SW 1271 (cell line): ENCODE measurements around the gene PPP1R15B.

Experiments
- DNase-seq, 2 experiments: peaks; one replicate each; lab custom pipeline; 2025; lab: John Stamatoyannopoulos, UW

The PPP1R15B gene

DNA sequence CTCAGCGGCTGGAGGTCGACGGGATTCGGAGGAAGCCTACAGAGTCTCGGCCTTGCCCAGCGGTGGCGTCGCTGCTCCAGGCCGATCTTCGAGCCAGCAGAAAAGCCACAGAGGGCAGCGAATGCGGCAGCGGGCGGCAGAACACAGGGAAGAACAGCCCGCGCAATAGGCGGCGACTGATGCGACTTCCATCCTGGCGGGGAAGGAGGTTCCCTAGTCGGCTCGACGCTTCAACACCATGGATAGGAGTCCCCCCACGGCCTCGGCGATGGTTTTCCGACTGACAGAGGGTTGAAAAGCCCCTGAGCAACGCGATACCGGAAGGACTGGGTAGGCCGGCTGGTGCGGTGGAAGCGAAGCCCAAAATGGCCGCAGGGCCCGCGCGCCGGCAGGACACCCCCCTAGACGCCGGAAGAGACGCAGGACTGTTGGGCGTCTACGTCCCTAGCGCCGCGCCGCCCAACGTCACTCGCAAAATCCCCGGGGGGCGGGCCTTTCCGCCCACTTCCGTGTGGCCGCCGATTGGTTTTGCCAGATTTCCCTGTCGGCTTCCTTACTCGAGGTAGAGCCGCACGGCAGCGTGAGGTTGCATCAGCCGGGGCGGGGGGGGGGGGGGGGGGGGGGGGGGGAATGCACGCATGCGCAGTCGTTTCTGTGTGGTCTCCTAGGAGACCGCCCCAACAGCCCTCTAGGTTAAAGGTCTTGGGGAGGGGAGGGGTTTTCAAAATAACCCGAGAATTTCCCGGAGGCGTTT lies at the start of gene PPP1R15B:
Gene PPP1R15B, minus strand, starts transcription at position 367 of the 754 bp plus-strand sequence. CDS start 406 bp downstream, outside the sequence.
- DNase-seq: peak; percentile 74 to 91

DNA sequence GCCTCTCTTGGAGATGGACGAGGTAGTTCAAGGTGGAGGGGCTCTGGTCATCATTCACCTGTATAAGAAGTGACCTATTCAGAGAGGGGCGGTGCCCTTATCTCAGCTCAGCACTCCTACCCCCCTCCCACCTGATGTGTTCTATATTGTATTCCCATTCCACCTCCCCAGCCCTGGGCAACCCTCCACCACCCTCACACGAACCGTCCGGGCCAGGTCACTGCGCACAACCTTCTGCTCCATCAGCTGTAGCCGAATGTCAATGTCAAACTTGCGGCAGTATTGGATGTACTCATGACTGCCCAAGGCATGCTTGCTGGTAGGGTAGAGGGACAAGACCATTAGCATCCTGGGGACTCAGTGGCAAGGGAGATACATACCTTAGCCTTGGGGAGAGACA lies 48.7 kb upstream of the PPP1R15B start:
- DNase-seq: no peak

DNA sequence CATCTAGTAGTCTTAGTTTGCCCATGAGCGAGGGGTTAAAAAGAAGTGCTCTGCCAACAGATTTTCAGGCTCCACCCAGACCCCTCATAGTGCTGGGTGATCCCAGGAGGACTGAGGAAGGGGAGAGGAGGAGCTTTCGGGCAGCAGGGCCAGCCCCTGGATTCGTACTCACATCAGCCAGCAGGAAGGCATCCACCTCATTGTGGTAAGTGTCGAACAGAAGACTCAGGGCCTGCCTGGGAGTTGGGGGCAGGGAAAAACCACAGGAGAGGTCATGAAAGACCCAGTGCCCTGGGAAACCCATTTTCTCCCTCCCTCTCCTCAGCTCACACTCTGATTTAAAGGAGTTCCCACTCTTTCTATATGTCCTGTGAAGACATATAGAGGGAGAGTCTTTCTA lies 48.1 kb upstream of the PPP1R15B start:
- DNase-seq: no peak

DNA sequence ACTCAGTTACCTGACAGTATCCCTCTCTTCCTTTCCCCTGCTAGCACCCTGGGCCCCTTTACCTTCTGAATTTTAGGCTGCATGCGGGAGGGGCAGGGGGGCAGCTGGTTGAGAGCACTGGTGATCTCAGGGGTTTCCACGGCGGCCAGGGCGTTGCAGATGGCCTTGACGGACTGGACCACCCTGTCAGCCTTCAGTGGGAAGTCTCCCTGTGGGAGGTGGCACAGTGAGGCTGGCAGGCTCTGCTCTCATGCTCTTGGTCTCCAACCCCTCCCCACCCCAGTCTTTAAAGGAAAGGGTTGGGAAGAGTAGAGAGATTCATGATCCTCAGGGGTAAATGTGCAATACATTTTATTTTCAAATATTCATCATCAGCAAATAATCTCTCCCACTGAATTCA lies 46.0 kb upstream of the PPP1R15B start:
- no peak for DNase-seq

DNA sequence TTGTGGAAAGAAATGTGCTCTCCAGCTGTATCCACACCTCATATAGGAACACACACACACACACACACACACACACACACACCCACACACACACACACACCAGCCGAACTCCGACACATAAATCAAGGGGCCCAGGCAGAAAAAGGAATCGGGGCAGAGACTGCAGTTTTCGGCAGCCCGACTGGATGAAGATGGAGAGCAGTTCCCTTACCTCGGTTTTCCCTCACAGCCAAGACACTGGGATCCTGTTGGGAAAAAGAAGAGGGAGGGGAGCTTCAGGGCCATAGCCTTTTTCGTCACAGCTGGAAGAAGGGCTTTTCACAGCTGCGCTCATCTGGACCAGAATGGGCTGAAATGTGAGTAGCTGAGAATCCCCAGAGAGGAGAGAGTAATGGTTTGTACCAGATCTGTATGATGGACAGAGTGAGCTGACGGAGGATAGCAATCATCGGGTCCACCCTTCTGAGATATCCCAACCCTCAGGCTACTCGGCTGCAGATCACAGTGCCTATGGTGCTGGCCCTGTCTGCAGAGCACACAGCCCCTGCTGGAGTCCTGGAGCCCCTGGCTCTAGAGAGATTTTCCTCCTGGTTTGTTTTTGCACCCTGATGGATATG lies 45.3 kb upstream of the PPP1R15B start:
- DNase-seq: no peak

DNA sequence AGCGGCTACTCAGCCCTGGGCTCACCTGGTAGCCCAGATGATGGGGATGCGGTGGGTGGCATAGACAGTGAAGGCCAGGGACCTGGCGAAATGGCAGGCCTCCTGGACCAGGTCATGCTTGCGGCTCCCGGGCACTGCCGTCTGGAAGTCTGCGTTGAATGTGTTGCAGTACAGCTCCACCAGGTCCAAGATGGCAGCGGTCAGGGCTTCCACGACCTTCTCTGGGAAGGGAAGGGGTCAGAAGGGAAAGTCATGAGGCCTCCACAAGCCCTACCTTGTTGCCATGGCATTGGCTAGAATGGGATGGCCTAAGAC lies 44.2 kb upstream of the PPP1R15B start:
- no peak for DNase-seq

DNA sequence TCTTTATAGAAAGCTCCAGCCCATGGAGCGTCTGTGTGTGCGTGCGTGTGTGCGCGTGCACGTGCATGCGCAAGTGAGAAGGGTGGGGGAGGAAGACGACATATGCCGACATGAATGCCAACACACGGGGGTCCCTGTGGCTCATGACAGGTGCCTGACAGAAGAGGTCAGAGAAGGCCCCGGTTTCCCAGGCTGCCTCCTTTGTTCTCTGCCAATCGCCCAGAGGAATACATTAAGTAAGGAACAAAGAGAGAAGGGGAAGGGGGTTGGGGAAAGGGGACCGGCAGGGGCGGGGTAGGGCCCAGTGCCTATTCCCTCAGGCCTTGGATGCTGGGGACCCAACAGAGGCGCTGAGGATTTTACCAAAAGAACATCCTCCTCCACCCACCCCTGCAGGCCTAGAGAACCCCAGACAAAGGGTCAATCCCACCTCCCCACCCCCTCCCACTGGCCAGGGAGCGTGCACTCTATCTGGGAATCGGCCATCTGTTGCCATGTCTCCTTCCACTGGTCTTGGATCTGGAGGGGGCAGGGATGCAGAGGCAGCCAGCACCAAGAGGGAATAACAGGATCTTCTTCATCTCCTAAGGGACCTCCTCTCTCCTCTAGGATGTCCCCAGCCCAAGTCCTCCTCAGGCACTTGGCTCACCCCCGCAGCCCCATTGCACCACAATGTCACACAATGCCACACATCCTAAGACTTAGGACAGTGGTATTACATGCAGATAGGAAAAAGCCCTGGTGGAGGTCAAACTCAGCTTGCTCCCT lies 43.6 kb upstream of the PPP1R15B start:
- DNase-seq: no peak

DNA sequence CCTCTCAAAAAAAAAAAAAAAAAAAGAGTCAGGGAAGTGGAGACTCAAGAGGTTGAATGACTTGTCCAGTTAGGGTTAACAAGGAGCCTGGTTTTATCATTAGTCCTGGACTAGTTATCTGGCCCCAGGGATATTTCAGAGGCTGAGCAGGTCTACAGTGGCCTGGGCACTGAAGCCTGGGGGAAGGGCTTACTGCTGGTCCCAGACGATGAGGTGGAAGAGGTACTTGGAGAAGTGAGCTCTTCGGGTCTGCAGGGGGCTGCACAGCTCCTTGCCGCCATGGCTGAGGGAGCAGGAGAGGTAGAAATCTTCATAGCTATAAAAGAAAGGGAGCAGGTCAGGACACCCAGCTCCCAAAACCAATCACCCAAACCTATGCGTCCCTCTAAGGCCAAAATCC lies 42.9 kb upstream of the PPP1R15B start:
- DNase-seq: no peak

DNA sequence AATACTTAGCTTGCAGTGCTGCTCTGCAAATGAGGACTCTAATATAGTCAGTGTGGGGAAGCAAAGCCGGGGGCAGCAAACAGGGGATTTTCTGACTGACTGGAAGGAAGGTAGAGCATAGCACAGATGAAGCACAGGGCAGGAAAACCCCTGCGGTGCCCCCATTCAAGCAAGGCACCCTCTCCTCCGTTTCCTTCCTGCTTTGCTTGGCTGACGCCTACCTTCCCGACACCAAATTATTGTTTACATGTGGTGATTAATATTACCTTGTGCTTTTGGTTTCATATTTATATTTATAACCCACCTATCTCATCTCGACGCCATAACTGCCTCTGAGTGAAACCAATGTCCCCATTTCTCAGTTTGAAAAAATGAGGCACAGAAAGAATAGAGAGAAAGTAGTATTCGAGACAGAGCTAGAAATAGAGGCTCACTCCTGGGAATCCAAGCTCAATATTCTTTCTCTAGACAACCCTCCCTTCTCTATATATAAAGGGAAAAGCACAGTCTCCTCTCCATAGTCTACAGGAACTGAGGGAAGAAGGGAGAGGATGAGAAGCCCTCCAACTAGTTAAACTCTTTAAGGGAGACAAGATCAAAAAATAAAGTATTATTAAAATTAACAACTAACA lies 41.6 kb upstream of the PPP1R15B start:
- no peak for DNase-seq

DNA sequence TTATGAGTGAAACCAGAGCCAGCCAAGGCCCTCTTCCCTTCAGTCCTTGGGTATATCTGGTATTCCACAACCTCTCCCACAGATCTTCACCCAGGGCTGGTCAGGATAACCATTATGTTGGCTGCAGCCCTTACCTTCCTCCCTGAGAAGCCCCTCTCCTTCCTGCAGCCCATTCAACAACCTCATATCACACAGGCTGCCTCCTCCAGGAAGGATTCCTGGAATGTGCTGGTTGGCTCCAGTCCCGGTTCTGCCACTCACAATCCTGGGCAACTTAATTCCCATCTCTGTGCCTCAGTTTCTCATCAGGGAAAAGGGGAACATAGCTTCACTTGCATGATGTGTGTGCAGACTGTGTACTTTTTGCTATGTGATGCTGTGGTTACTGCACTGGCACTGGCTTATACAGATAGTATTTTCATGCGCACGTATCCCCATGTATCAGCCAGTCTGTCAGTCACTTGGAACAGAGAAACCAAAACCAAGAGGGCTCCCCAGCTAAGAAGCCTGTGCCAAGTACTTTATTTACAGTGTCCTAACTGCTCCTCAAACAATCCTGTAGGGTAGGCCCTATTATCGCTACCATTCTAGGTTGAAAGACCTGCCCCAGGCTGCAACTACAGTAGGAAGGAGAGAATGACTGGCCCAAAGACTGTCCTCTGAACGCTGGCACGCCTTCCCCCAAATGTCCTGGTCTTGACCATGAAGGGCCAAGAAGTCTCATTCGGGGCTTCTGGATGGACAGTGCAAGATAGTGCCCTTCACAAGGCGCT lies 39.9 kb upstream of the PPP1R15B start:
- DNase-seq: no peak

DNA sequence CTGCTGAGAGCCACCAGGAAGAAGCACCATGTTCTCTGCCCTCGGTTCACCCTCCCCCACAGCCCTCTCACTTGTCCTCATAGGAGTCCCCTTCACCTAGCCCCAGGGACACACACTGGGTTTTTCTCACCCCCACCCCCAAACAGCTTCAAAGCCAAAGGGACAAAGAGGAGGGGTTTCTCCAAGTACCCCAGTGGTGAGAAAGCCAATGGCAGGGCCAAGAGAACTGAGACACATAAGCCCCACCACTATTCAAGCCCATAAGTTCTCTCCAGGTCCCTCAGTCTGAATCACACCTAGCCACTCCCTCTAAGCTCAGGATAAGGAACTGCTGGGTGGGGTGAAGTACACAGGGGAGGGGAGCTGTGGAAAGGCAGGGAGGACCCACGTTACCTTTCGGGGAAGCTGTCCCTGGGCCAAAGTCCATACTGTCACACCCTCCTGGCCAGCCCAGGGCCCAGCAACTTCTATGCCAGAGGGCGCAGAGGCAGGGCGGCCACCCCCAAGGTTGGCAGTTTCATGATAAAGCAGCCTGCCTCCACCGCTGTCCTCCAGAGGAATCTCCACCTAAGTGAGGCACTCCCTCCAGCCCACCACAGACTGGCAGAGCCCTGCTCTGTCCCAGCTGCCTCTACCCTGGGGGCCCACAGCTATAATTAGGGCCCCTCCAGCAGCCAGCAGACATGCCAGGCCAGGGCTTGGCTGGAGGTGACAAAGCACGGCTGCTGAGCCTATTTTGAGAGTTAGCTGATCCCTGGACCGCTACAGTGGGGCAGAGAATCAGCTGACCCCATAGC lies 39.0 kb upstream of the PPP1R15B start:
- no peak for DNase-seq

DNA sequence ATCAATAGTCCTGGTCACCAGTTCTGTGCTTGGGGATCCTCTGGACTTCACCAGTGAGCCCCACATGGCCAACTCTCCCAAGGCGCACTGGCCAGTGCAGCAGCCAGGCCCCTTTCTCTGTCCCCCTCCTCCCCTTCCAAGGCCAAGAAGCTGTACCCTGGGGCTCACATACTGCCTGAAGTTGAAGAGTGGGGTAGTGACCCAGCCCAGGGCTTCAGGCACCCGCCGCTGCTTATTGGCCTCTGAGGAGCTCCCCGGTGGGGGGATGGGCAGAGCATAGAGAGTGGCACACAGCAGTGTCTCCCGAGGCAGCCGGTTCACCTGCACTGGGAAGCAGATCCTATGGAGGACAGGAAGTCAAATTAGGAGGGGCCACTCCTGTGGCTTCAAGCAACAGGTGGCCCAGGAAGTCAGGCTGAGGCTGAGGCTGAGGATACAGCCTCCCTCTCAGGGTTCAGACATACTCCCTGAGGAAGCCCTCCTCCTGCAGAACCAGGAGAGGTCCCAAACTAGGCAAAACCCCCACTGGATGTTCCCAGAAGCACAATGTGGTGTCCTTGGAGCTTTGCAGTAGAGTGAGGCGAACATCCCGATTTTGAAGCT lies 38.2 kb upstream of the PPP1R15B start:
- DNase-seq: no peak

DNA sequence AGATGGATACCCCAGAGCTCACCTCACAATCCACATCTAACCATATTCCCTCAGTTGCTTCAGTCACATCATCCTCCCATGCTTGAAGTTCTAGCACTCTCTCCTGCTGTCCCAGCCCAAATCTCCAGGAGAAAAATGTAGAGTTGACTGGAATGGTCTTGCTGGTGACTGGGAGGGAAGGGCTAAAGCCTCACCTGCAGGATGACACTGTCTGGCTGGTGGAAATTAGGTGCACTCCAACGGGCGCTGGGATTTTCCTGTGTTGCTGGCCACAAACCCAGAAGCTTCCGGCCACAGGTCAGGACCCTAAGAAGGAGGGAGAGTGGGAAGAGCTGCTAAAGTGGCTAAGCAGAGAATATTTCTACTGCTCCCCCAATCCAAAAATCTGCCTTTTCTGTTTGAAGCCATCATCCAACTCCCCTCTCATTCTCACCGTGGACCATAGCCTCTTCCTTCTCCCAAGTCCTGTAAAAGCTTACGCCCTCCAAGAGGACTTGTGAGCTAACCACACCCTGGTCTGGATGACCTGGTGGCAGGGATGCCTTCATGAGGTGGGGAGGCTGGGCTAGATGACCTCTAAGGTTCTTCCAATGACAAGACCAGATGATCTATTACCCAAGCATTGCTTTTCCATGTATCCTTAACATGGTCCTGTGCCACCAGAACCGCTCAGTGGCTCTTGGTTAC lies 37.5 kb upstream of the PPP1R15B start:
- no peak for DNase-seq

DNA sequence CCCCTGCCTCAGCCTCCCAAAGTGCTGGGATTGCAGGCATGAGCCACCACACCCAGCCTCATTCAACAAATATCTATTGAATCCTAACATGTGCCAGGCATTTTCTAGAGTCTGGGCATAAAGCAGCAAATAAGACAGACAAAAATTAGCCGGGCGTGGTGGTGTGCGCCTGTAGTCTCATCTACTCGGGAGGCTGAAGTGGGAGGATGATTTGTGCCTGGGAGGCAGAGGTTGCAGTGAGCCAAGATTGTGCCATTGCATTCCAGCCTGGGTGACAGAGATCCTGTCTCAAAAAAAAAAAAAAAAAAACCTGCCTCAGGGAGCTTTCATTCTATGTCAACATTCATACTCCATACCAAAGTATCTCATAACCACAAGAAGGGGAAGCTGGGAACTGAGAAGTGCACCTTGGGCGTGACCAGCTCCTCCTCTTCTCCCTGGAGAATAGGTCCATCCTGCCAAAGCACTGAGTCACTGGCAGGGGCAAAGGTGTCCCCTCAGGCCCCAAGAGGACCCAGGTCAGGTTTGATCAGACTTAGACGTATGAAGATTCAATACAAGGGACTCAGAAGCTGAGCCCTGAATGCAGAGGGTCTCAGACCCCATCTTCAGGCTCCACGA lies 36.8 kb upstream of the PPP1R15B start:
- no peak for DNase-seq

DNA sequence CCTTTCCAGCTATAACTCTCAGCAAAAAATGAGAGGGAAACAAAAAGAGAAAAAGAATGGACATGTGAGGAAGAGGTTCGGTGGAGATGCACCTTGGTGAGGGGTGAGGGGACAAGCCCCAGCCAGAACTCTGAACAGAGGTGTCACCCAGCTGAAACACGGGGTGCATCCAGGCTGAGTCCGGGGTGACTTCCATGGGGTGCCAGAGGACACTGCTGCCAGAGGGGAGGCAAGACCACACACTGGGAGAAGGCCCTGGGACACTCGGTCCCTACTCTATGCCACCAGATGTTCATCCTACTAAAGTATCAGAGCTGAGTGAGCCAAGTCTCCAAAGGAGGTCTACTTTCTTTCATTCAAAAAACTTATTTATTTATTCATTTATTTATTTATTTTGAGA lies 36.1 kb upstream of the PPP1R15B start:
- no peak for DNase-seq

DNA sequence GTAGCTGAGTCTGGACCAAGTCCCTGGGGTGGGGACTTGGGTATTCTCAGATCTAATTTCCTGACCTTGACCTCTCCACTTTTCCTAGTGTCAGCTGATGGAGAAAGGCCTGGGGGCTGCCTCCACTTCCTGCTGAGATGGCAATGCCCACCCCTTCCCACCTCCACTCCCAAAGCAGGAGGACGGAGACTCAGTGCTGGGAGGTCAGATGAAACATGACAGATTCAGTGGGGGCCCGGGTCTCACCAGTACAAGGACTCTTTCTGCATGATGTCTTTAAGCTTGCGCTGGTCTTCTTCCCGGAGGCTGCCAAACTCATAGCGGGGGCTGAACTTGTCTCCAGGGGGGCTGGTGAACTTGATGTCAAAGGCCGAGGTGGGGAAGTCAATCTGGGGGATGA lies 35.6 kb upstream of the PPP1R15B start:
- DNase-seq: no peak

DNA sequence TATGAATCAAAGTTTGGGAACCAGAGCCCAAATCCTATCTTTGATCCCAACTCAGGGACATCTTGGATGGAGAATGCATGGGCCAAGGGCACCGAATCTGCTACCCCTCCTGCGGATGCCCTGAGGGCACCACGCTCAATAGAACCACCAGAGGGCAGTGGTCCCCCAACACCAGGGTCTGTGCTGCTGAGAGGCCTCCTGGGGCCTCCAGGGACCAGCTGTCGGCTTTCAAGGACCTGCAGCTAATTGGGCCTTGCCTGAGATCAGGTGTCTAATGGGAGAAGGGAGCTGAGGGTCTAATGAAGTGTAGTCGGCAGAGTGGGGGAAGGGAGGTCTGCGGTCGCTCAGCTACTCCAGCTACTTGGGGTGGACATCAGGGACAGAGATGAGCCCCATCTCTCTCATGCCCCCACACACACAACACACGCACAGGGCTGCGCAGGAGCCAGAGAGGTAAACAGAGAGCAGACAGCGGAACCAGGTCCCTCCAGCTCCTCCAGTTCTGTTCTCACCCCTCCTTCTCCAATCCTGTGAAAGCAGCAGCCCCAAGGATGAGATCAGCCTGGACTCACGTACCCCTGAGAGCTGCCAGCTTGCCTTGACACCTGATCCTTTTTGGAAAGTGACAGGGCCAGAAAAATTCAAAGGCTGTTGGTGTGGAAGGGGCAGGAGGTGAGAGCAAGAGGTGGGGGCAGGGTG lies 34.9 kb upstream of the PPP1R15B start:
- DNase-seq: peak in 1 of 2 experiments; percentile 6

DNA sequence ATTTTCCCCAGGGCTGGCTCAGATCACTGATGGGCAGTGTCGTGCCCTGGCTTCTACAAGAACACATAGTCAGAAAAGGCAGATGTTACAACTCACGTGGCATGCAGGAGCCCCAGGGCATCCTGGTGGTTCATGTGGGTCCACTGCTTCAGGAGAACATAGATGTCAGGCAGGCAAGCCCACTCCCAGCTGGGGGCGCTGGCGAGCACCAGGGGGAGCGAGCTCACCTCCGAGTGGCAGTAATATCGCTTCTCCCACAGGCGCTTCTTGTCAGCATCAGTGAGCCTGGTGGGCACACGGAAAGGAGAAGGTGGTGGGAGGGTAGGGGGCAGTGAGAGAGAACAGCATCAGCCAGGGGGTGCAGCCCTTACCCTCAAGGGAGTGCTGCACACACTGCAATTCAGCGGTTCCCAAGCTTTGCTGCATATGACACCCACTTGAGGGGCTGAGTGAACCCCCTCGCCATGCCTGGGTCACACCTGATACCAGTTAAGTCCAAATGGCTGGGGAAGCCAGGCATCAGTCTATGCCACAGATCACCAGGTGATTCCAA lies 34.3 kb upstream of the PPP1R15B start:
- DNase-seq: no peak
